Stimulated activated CD4-positive, alpha-beta T cell treated with anti-CD3 and anti-CD28 coated beads, Interleukin-12 subunit alpha, Interleukin-12 subunit beta, amount 100 ng/mL, for 48 hours (primary cell): ENCODE data around the gene ENTPD3.
"Not testable (repeated sequence)": the region's sequence is repeated elsewhere in the genome, so short reads cannot be mapped to it uniquely, and the experiment has no call there.

Source experiments
- DNase-seq, 3 donors: peaks; one replicate each; pipeline ENCODE4 v3.0.0-alpha.2; 2020; ENCODE audit warnings: low read depth in 2 of 3, low spot score in 1 of 3

Gene ENTPD3

GRCh38 chr3:40456940-40457823 is 70.2 kb downstream of the ENTPD3 start, which contains the start of gene RPL14:
Gene RPL14 (plus strand): TSS chr3:40457339. CDS start chr3:40457472, 133 bp downstream.
- peak; percentile 86 to 92 (median 91) for DNase-seq

DNA sequence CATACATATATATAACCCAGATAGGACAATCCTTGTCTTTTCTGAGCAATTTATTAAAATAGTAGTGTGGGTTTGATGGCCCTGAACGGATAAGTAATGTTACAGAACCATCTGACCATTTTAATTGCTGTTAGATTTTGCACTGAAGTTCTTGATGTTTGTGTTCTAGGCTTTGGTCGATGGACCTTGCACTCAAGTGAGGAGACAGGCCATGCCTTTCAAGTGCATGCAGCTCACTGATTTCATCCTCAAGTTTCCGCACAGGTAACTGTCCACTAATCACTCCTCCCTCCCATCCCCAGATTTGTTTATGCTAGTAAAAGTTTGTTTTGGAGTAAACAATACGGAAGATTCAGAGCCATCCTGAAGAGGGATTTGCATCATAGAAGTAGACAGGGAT is 71.5 kb downstream of the ENTPD3 start:
- no peak for DNase-seq

DNA sequence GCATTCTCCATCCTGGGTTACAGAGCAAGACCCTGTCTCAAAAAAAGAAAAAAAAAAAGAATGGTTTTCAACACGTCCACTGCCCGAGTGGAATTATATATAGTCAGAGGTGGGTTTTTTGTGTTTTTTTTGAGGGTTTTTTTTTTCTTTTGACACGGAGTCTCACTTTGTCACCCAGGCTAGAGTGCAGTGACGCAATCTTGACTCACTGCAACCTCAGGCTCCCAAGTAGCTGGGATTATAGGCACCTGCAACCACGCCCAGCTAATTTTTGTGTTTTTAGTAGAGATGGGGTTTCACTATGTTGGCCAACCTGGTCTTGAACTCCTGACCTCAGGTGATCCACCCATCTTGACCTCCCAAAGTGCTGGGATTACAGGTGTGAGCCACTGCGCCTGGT is 73.5 kb downstream of the ENTPD3 start:
- DNase-seq, result not testable (repeated sequence)

DNA sequence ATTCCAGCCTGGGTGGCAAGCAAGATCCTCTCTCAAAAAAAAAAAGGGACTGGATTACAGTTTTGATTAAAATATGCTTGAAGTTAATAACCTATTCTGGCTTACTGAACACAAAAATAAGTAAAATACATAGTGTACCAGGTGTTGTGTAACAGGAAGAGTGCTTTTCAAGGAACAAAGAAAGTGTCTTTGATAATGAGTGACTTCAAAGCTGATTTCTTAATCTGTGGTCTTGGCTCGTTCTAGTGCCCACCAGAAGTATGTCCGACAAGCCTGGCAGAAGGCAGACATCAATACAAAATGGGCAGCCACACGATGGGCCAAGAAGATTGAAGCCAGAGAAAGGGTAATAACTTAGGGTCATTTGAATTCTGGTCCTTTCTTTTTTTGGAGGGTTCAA is 74.2 kb downstream of the ENTPD3 start:
- no peak for DNase-seq

GRCh38 chr3:40462838-40463237 is 75.9 kb downstream of the ENTPD3 start:
- not testable (repeated sequence) for DNase-seq

- no peak for DNase-seq
Observed at GRCh38 chr3:40463579-40463978, 76.6 kb downstream of the ENTPD3 start.

DNA sequence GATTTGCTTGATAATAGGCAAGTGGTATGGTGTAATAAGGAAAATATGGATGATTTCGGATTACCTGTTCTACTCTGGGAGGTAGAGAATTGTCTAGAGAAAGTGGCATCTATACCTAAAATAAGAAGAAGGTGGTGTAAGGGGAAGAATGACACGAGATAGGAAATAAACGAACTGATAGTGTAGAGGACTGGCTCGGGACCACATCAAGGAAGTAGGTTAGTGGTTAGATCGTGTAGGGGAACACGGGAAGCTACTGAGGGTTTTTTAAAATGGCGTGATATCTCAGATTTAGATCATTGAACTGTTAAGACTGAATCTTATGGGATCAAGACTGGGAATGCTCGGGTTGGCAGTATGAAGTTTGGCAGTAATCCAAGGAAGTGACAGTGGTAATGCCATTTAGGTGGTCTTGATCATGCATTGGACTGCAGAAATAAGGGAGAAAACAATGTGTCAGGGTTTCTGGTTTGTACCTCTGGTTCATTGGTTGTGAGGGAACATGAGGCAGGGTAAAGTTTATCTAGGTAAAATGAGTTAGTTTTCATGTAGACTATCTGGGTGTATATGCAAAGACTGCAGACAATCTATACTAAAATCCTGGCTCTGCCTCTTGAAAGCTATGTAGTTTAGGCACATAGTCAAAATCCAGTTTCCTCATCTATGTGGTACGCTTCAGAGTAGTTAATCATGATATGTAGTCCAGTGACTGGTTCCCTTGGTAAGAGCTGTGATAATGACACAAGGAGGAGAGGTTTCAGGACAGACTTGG is 77.5 kb downstream of the ENTPD3 start:
- DNase-seq, result no peak

- no peak for DNase-seq
Observed at GRCh38 chr3:40465111-40465407, 78.1 kb downstream of the ENTPD3 start.

- no peak for DNase-seq
Observed at GRCh38 chr3:40465456-40465855, 78.5 kb downstream of the ENTPD3 start.

DNA sequence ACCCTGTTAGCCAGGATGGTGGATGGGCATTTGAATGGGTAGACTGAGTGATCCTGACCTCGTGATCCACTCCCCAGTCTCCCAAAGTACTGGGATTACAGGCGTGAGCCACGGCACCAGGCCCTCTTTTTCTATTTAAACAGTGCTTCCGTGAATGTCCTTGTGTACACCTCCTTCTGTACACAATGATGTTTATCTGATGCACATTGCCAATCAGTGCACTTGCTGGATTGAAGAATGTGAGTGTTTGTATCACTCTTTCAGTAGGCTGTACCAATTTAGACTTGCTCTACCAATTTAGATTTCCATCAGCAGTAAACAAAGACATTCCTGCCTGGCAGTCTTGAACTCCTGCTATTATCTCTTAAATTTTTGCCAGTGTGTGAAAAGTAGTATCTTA is 81.0 kb downstream of the ENTPD3 start:
- no peak for DNase-seq

DNA sequence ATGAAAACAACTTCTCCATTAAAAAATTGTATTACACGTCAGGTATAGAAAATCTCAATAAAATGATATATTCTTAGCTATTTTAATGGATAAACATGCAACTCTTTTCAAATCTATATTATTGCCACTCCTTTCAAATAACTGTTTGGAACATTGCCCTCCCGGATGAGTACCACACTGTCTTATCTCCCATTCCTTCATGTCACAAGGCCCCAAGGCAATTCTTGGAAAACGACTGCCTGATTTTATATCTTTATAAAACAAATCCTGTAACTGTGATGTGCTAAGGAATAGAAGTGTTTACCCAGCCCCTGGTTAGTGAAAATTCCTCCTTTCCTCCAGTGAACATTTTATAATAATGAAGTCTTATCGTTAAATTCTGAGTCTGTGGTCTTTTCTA is 83.7 kb downstream of the ENTPD3 start:
- no peak for DNase-seq

DNA sequence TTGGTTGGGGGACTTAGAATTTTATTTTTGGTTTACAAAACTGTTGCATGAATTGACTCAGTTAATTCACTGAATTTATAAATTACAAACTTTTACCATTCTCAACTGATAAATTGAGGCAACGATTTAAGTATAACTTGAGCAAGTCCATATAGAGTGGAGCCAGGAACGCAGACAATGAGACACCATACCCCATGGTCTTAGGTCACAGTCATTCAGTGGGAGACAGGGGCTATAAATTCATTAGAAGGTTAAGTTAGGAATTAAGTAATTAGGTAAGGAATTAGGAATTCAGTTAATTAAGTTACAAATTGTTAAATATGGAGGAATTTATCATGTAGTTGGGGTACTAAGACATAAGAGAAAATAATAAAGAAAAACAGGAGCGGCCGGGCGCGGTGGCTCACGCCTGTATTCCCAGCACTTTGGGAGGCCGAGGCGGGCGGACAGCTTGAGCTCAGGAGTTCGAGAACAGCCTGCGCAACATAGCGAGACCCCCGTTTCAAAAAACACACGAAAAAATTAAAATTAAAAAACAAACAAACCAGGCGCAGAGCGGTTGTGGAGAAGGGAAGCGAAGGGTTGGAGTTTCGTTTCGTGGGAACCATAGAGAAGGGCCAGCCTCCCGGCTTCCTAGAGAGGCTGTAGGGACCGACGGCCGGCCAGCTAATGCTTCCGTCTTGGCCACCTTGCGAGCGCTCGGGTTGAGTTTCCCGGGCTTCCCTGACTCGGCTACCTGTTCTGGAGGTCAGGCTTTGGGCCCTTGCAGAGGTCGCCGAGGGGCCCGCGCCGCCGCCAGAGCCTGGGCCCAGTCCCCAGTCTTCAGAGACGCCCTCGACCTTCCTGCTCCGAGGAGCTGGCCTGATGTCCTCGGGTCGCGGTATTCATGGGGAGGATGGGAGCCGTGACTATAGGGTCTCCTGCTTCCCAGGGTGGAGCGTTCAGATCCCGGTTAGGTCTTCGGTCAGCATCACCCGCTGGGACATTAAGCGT is 89.8 kb downstream of the ENTPD3 start, which contains the start of gene ZNF619:
Gene ZNF619 (plus strand): TSS at position 645 of the 993 bp plus-strand sequence. CDS start 858 bp downstream, outside the sequence.
- DNase-seq, result peak; percentile 24 to 34 (median 30)

DNA sequence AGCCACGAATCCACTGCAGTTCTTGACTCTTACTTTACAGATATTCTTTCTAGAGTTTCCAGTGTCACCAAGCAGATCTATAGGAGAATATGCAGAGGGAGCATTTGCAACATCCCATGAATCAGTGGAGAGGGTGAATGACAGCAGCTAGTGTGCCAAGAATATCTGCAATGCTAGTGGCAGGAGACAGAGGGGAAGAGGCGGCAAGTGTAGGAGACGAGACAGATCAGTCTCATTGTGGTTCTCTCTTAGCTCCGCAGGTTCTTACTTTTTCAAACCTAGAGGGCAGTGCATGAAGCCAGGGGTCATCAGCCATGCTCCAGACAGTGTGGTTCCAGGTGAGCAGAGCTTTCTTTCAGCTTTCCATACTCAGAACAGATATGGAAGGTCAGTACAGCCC is 90.7 kb downstream of the ENTPD3 start:
- no peak for DNase-seq
